Middle frontal gyrus (tissue), 1 donor: ENCODE data around the gene MOCOS.

Source experiments
- DNase-seq: peaks from one replicate; pipeline ENCODE4 v3.0.0-alpha.2; 2015; ENCODE audit warnings: low spot score; ENCODE audit errors: extremely low spot score

The MOCOS gene

DNA sequence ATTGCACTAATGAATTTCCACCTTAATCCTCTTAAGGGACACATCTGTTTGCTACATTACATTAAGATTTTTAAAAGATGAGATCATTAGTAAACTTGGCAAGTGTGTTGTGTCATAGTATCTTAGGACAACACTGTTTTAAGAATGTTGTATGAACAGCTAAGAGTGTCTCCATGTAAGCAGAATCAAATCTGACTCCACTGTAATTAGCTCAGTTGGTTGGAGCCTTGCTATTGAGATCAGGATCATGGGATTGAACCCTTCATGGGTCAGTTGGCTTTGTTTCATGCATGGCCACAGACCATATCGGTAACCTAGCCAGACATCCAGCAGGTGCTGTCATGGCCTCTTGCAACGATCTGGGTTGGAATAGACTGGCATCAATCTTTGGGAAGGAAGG lies 115.4 kb downstream of the MOCOS start:
- no peak for DNase-seq

DNA sequence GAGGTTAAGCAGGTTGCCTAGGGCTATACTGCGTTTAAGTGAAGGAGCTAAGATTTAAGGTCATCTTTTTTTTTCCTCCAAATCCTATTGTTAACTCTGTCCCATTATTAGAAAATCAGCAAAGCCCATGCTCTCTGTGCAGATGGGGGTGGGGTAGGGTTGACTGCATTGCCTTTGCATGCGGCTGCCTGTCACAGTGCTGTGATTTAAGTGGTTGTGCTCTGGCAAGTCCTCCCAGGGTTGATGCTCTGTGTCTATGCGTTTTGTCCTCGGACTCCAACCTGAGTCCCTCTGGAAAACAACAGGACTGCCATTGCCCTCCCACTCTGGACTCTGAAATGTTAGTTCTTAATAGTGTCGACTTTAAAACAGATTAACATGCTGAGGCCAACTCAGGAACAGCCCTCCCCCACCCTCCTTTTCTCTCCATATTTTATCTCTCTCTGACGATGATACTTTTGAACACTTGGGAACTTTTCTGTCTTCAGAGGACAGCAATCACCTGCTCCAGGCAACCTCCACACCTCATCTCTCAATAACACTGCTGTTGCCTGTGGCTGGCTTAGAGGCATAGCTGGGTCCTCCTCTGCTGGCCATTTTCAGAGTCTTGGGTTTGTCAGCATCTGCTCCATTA lies 116.0 kb downstream of the MOCOS start:
- no peak for DNase-seq

DNA sequence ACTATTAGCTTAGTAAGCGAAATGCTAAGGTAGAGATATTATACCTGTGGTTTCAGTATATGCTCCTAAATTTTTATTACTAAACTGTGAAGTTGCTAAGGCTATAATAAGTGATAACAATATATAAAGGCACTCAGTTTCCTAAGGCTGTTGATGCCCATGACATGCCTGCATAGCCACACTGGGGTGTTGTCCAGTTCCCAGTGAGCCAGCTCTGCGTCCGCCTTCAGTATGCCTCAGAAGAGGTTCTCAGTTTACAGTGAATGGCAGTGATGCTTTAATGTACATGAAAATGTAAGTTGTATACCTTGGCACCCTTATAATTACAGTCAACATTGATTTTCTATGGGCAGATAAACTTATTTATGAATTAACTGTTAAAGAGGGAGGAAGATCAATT lies 117.4 kb downstream of the MOCOS start:
- no peak for DNase-seq

DNA sequence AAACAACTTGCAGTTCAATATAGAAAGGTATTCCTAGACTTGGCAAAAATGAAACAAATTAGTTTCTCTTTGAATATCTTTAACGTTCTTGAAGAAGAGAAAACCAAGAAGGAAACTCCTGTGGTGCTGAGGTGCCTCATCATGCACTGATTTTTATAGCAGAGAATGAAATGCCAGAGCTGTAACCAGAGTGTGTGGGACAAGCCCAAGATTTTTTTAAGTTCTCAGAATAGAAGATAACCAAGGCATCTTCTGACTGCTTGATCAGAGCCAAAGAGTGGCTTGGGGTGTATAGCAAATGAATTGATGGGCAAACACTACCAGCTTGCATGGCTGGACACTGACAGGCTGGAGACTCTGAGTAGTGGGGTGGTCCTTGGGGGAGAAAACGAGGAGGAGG lies 118.1 kb downstream of the MOCOS start:
- no peak for DNase-seq

DNA sequence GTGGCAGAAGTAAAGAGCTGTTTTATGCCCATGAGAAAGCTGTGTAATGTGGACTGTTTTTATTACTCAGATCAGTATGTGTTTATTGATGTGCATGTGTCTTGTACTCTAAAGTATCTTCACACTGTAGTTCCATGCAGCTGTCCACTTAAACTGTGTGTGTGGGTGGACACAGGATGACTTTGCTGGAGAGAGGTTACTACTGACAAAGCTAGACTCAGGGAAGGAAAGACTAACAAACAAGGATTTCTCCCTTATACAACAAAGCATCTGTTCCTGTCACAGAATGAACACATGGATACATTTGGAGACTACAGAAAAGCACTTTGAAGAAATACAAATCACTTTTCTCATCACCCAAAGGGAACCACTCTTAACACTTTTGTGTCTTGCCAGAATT lies 120.2 kb downstream of the MOCOS start:
- no peak for DNase-seq

DNA sequence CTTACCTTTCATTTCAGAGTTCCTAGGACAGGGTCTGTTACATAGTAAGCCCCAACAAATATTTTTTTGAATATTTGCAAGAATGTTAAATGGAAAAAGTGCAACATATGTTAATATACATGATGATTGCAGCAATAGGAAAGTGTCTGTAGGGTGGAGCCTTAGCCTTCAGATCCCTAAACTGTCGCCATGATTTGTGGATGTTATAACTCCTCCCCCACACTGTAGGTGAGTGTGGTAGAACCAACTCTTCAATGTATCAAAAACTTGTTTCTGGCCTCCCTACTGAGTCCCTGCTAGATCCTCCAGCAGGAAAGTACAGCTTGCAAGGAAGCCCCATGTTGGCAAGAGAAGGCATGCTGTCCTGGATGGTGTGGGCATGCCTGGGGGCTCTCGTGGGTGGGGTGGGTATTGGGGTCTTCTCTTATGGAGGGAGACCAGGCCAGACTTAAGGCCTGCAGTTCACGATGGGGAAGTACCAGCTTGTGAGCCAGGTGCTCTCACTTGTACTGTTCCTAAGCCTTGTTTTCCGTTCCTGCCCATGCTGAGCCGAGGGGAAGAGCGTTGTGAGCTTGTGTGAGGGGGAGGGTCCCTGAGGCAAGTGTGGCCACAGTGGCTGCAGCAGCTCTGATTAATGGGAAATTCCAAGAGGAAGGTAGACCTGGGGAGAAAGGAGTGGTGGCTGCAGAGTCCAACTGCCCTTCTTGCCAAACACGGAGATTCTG lies 121.6 kb downstream of the MOCOS start:
- DNase-seq = no peak

DNA sequence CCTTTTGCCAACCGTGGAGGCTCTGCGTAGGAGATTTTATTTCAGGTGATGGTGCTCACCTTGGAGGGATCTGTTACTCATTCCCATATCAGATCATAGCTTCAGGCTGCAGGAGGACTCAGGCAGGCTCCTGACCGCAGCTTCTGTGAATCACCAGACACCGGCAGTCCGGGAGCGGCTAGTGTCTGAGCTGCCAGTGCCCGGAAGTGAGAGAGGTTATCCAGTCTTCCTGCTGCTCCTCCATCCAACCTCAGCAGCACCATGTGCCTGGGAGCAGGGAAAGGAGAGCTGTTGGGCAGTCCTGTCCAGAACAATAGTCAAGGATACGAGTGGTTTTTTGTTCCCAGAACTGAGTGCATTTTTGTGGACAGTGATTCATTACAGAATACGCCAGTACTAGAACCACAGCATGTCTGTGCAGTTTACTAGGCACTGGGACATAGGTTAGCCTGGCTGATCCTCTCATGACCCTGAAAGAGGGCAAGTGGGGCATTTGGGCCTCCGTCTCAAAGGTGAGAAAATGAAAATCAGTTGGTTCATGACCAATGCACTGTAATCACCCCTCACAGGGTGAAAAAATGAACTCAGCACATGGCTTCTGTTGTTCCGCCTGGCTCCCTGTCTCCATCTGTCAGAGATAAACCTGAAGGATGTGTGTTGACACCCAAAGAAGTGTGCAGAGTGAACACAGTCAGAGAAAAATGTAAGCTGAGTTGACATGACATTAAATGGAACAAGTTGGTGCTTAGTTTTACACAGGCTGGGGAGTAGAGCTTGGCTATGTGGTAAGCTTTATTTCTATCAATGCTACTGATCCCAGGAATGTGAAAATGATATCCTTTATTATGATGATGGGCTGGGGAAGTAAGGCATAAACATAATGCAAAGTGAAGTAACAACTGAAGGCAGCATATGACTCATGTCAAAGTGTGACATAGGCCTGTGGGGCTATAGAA lies 122.4 kb downstream of the MOCOS start:
- DNase-seq = no peak

DNA sequence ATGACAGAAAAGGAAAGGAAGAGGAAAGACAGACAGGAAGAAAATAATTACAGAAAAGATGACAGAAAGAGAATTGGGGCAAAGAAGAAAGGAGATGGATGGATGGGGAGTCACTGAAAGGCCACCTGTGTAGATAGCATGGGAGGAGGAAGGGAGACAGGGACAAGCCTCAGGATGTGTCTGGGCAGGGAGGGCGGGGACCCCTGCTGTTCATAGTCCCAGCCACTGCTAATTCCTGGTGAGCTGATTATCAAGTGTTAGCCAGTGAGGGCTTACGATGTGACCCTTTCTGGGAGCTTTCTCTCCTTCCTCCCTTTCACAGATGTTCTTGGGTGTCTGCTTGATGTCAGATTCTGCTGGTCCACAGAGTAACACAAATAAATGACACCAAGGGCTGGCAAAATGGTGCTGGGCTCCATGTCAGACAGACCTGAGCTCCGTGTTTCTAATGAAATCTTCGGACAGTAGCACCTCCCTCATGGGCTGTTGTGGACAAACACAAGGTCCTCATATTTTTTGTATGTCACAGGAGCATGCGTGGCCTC lies 123.8 kb downstream of the MOCOS start:
- DNase-seq = no peak

DNA sequence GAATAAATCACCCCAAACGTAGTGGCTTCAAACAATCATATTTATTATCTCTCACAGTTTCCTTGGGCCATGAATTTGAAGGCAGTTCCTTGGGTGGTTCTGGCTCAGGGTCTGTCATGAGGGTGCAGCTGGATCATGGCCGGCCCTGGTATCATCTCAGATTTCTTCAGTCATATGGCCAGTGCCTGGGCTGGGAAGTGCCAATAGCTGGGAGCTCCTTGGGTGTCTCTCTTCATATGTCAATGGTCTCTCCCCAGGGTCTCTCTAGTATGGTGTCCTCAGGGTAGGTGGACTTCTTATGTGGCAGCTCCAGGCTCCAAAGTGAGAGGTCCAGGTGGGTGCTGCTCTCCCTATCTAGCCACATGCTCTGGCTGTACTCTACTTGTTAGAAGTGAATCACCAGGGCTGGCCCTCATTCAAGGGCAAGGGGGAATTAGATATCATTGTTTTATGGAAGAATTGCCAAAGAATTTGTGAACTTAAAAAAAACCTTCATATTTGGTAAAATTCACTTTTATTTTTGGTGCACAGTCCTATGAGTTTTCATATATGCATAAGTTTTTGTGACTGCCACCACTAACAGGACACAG lies 125.6 kb downstream of the MOCOS start:
- no peak for DNase-seq

DNA sequence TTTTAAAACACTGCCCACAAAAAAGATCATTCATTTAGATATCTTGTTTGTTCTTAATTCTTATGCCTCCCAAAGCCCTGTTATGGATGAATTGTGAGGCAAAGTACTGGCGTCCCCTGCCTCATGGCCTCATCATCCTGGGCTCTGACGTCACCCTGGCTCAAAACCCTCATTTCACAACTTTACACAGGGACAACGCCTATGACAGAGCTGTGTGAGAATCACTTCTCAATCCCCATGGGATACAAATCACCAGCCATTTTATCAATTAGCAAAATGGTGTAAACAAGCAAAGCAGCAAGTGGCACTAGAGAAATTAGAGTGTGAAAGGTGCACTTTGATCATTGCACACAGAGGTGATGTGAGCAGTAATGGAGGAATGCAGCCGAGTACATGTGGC lies 126.8 kb downstream of the MOCOS start:
- no peak for DNase-seq

DNA sequence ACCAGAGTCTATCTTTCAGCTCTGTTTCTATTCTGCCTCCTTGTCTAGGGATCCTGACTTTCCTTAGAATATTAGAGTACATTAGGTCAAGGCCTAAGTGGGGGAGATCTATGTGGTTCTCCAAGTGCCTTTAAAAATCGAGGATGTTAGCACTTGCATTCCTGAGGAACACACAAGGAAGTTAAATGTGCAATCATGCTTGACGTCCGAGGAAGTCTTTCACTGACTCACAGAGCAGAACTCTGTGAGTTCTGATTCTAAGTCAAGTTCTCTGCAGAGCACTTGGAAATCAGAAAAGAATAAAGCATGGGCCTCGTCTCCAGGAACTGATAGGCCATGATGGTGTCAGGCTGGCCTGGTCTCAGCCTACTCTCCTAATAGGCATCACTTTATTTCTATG lies 127.5 kb downstream of the MOCOS start:
- DNase-seq = no peak

DNA sequence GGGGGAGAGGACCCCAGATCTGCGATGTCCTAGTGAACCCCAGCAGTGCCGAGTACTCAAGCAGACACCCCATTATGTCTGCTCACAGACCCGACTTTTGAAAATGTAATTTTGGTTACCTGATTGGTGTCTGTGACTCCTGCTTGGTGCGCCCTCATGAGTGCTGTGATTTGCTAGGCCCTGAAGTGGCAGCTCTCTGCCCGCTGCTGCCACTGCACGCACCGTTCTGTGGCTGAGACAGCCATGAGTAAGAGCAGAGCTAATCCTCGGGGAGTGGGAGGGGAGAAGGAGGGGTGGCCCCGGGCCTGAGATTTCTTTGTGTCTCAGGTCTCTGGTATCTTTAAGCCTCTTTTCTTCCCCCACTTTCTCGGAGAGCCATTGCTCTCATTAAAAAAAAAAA lies 128.4 kb downstream of the MOCOS start:
- no peak for DNase-seq

DNA sequence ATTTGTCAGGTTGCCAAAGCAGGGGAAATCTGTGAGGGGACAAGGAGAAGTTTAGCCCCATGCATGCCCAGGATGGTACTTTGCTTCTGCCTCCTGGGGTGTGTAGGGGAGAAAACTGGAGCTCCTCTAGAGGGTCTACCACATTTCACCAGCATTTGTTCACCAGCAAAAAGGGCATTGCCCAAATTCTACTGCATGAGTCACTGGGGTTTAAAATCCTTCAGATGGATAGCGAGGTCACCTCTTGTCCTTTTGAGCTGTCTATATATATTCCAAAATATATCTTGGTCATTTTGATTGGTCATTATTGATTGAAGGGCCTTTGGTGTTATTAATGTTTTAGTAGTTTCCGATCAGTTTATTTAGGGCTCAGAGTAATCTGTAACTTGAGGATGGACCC lies 128.9 kb downstream of the MOCOS start:
- DNase-seq = no peak
